Medulla oblongata (tissue), 1 donor: ENCODE measurements around the gene FGF18.
"Not testable (repeated sequence)": the region's sequence is repeated elsewhere in the genome, so short reads cannot be mapped to it uniquely, and the experiment has no call there.

Source experiments
- DNase-seq: peaks from one replicate; pipeline ENCODE4 v3.0.0-alpha.2; 2015; ENCODE audit errors: extremely low spot score

FGF18 gene, protein sequence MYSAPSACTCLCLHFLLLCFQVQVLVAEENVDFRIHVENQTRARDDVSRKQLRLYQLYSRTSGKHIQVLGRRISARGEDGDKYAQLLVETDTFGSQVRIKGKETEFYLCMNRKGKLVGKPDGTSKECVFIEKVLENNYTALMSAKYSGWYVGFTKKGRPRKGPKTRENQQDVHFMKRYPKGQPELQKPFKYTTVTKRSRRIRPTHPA

DNA sequence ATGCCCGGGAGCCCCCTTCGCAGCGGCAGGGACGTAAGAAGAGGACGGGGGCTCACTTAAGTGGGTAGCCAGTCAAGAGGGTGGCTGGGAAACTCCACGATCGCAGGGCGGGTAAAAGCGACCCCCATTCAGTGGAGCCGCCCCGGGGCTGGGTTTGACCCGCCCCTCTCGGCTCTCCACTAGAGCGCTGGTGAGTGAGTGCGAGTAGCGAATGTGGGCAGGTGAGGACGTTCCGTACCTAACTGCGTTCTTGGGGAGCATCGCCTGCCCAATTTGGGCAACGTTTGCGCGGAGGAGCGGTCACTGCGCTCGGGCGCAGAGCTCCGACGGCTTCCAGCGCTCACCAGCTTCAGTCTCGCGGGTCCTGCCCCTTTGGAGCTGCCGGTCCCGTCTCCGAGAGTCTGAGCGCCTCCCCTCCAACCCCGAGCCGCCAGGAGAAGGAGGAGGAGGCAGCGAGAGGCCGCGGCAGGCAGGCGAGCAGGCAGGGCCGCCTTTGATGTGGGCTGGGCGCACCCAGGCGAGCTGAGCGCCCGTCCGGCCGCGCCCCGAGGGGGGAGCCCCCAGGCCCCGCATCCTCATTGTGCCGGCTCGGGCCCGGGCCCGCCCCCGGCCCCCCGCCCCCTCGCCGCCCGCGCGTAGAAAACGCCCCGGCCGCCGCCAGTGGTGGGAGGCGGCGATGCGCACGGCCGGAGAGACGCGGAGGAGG lies at the start of gene FGF18:
FGF18 (plus strand) TSS at position 666 of the 706 bp plus-strand sequence. CDS start 553 bp downstream, outside the sequence.
- DNase-seq: no peak

DNA sequence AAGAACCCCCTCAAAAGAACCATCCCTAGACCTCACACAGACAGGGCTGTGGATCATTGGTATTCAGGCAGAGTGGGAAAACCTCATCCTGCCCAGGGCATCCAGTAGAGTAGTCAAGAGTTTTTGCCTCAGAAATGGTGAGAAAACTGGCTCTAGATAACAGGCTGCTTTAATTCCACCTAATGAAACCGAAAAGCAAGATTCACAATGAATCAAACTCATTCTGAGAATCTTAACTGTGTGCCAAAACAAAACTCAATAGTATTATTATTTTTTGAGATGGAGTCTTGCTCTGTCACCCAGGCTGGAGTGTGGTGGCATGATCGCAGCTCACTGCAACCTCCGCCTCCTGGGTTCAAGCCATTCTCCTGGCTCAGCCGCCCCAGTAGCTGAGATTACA lies 49.5 kb upstream of the FGF18 start:
- DNase-seq: no peak

DNA sequence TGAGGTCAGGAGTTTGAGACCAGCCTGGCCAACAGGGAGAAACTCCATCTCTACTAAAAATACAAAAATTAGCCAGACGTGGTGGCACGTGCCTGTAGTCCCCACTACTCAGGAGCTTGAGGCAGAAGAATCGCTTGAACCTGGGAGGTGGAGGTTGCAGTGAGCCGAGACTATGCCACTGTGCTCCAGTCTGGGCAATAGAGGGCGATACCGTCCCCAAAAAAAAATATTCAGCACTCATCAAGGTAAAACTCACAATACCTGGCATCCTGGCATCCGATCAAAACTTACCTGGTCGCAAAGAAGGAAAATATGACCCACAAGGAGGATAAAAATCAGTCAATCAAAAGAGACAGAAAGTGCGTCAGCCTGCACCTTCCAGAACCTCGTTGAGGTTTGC lies 48.6 kb upstream of the FGF18 start:
- not testable (repeated sequence) for DNase-seq

DNA sequence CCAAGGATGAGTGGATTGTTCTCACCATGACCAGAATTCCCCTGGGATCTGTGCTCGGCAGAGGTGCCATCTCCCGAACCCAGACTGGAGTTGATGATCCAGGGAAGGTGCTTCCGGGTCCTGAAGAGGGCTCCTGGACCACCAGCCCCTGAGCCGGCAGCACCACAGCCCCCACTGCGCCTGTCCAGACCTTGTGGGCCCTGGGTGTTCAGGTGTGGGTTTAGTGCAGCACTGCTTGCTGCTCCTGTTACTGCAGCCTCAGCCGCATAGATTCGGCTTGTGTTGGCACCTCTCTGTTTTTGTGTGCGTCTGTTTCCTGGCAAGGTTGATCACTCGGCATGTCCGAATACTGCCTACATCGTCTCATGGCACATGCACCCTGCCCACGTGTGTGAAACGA lies 48.1 kb upstream of the FGF18 start:
- no peak for DNase-seq

DNA sequence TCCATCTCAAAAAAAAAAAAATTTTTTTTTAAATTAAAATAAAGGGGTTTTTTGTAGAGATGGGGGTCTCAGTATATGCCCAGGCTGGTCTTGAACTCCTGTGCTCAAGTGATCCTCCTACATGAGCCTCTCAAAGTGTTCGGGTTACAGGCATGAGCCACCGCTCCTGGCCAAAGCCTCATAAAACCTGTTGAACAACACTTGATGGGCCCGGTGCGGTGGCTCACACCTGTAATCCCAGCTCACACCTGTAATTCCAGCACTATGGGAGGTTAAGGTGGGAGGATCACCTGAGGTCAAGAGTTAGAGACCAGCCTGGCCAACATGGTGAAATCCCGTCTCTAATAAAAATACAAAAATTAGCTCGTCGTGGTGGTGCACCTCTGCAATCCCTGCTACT lies 39.5 kb upstream of the FGF18 start:
- no peak for DNase-seq

DNA sequence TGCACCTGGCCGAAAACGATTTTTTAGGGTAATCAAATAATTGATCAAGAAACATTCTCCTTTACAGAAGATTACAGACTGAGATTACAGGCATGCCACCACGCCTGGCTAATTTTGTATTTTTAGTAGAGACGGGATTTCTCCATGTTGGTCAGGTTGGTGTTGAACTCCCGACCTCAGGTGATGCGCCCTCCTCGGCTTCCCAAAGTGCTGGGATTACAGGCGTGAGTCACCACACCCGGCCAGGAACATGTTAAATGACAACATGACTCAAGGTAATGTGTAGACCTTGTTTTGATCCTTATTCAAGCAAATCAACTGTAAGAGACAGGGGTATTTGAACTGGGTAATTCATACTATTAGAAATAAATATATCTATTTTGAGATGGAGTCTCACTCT lies 35.0 kb upstream of the FGF18 start:
- DNase-seq: not testable (repeated sequence)

DNA sequence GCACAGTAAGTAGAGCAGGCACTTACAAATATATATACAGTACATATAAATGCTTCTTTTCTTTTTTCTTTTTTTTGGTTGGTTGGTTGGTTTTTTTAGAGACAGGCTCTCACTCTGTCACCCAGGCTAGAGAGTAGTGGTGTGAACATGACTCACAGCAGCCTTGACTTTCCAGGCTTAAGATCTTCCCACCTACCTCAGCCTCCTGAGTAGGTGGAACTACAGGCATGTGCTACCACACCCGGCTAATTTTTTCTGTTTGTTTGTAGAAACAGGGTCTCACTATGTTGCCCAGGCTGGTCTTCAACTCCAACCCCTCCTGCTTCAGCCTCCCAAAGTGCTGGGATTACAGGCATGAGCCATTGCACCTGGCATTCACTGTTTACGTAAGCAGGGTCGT lies 34.4 kb upstream of the FGF18 start:
- DNase-seq: not testable (repeated sequence)

DNA sequence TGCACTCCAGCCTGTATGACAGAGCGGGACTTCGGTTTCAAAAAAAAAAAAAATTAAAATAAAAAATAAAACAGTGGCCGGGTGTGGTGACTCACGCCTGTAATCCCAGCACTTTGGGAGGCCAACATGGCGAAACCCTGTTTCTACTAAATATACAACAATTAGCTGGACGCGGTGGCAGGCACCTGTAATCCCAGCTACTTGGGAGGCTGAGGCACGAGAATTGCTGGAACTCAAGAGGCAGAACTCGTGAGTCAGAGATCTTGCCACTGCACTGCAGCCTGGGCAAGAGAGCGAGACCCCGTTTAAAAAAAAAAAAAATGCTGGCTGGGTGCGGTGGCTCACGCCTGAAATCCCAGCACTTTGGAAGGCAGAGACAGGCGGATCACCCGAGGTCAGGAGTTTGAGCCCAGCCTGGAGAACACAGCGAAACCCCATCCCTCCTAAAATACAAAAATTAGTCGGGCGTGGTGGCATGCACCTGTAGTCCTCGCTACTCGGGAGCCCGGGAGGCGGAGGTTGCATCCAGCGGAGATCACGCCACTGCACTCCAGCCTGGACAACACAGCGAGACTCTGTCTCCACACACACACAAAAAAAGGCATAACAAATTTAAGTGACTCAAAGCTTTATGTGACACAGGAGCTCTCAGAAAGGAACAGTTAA lies 33.3 kb upstream of the FGF18 start:
- DNase-seq: no peak

DNA sequence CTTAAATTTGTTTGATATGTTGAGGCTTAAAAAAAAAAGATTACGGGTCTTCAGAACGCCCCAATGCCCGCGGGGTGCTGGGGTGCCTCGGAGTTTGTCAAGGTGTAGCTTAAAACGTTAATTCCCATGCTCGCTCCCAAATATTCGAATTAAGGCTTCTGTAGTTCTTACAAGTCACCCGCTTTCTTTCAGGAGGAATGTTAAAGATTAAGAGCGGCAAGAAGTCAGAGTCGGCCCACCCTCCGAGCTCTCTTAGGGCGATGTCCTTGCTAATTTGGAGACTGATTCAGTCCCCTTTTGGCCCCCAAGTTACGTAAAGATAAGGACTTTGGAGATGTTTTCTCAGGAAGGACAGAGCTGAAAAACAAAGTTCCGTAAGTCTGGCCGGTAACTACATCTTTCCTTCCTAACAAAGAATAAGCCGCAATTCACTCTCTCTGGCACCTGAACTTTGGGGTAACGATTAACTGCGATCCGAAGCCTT lies 32.5 kb upstream of the FGF18 start:
- no peak for DNase-seq

DNA sequence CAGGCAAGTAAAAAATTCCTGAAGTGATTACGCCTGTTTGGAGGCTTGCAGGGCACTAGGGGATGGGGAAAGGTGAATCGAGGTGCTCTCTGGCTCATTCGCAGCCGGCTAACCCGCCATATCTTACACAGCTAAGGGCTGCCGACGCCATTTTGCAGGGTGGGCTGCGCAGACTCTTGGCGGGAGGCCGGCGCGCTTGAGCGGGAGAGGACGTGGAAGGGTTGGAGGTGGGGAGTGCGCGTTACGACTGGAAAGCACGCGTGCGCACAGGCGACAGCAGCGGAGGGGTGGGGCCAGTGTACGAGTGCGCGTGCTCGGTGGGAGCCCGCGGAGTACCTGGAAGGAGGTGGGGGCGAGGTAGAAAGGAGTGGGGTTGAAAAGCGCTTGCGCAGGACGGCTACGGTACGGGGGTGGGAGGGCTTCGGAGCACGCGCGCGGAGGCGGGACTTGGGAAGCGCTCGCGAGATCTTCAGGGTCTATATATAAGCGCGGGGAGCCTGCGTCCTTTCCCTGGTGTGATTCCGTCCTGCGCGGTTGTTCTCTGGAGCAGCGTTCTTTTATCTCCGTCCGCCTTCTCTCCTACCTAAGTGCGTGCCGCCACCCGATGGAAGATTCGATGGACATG lies 32.0 kb upstream of the FGF18 start, which contains the start of gene NPM1:
NPM1 (plus strand) TSS at position 505 of the 625 bp plus-strand sequence; CDS start at position 605, 100 bp downstream.
- peak; percentile 97 for DNase-seq

DNA sequence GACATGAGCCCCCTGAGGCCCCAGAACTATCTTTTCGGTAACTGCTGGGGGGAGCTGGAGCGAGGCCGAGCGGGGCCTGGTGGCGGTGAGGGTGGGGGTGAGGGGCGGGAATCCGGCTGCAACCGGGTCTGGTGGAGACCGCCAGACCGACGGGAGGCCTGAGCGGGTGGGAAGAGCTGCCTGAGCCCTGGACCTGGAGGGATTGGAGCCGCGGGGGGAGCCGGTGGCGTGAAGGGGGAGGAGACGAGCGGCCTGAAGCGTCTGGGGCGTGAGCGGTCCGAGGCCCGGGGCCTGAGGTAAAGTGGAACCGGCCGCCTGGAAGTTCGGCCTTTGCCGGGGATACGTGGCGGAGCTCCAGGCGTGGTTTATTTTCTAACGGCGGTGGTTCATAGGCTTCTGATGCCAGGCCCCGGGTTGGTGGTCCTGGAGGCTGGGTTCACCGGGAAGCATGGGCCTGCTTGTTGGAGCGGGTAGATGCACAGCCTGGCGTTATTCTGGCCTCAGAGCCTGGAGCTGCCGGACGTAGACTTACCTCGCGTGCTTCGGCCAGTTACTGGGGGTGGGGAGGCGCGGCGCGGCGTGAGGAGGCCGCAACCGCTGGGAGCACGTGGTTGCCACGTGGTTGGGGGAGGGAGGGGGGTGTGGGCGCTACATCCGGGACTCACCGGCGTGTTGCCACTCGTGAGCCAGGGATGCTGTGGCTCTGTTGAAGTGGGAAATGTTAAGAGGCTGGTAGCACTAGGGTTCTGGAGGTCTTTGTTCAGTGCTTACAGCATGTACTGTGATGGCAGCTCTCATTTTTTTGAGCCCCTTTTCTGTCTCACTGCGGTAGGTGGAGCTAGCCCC lies 31.3 kb upstream of the FGF18 start:
- DNase-seq: peak; percentile 82

DNA sequence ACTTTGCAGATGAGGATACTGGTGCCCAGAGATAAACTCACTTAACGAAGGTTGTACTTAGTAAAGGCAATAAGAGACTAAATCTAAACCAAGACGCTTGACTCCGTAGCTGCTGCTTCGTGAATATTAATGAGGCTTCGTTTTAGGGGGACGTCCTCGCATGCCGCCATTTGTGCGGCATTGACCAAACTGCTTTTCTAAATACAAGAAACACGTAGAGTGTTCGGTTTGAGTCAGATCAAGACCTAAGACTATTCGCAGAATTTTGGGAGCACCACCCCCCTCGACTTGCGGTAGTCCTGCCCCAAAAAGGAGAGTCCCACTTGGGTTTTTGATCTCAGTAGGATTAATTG lies 30.7 kb upstream of the FGF18 start:
- no peak for DNase-seq

DNA sequence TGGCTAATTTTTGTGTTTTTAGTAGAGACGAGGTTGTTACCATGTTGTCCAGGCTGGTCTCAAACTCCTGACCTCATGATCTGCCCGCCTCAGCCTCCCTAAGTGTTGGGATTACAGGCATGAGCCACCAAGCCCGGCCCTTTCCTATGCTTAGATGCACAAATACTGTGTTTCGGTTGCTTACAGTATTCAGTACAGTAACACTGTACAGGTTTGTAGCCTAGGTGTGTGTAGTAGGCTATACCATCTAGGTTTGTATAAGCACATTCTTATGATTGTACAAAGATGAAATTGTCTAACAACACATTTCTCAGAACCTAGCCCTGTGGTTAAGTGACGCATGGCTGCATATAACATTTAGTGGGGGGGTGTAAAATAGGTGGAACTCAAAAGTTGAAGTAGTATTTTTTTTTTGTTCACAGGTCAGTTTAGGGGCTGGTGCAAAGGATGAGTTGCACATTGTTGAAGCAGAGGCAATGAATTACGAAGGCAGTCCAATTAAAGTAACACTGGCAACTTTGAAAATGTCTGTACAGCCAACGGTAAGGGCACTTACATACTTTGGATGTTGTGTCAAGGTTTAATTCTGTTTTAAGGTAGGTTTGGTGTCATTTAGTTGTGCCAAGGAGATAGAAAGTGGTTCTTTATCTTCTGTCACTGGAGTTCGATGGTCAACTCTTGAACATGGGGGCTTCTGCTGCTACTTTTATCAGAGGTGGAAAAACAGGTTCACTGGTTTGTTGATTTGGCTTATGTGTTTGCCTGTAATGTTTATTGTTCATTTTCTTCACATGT lies 28.4 kb upstream of the FGF18 start:
- no peak for DNase-seq

DNA sequence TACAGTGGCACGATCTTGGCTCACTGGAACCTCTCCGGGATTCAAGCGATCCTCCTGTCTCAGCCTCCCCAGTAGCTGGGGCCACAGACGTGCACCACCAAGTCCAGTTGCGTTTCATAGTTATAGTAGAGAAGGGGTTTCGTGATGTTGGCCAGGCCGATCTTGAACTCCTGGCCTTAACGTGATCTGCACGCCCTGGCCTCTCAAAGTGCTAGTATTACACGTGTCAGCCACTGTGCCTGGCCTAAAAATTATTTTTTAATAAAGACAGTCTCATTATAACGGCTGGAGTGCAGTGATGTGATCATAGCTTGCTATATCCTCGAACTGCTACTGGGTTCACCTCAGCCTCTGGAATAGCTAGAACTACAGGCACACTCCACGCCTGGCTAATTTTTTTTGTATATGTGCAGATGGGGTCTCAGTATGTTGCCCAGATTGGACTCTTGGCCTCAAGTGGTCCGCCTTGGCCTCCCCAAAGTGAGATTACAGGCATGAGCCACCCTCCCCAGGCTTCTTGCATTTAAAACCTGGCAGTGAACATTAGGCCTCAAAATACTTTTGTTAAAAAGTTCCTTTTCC lies 27.4 kb upstream of the FGF18 start:
- no peak for DNase-seq

DNA sequence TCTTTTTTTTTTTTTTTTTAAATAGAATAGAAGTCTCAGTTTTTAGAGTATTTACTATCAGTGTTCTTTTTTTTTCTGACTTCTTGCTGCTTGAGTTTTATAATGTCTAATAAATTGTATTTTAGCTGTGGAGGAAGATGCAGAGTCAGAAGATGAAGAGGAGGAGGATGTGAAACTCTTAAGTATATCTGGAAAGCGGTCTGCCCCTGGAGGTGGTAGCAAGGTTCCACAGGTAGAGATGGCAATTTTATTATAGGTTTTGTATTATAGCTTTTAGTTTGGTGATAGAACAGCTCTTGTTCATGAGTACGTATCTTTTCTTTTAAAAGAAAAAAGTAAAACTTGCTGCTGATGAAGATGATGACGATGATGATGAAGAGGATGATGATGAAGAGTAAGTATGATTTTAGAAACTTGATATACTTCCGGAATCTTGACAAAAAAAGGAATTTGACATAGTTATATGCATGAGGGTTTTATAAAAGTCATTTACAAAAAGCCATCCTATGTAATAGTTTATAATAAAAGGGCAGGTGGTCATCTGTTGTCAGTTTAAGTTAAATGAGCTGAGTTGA lies 26.8 kb upstream of the FGF18 start:
- DNase-seq: no peak

DNA sequence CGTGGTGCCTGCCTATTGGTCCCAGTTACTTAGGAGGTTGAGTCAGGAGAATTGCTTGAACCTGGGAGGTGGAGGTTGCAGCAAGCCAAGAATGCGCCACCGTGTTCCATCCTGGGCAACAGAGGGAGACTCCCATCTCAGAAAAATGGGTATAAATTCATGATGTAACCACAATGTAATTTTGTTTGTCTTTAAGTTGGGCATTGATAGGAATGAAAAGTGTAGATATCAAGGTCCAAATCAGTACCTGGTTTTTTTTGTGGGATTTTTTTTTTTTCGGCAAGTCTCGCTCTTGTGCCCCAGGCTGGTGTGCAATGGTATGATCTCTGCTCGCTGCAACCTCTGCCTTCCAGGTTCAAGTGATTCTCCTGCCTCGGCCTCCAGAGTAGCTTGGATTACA lies 24.4 kb upstream of the FGF18 start:
- DNase-seq: no peak

DNA sequence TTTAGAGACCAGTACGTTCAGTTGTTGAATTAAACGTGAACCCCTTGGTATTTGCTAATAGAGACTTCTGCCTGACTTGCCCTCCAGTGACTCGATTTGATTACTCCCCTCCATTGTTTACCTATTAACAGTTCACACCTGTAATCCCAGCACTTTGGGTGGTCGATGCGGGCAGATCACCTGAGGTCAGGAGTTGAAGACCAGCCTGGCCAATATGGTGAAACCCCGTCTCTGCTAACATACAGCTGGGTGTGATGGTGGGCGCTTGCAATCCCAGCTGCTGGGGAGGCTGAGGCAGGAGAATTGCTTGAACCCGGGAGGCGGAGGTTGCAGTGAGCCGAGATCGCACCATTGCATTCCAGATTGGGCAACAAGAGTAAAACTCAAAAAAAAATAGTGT lies 22.9 kb upstream of the FGF18 start:
- DNase-seq: not testable (repeated sequence)

DNA sequence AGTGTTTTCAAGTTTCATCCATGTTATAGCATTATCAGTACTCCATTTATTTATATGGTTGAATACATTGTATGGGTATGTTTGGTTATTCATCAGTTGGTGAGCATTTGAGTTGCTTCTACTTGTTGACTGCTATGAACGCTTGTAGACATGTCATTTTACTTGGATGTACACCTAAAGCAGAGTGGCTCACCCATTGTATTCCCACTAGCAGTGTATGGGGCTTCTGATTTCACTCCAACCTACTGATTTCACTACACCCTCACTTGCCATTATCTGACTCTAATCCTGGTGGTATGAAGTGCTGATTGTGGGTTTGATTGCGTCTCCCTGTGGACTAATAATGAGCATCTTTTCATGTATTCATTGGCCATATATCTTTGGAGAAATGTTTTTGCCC lies 22.3 kb upstream of the FGF18 start:
- DNase-seq: no peak

DNA sequence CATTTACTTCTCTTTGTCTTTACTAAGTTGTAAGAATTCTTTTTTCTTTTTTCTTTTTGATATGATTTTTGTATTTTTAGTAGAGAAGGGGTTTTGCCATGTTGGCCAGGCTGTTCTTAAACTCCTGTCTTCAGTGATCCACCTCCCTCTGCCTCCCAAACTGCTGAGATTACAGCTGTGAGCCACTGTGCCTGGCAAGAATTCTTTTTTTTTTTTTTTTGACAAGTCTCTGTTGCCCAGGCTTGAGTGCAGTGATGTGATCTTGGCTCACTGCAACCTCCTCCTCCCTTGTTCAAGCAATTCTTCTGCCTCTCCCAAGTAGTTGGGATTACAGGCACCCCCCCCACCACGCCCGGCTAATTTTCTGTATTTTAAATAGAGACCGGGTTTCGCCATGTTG lies 21.8 kb upstream of the FGF18 start:
- DNase-seq: no peak

DNA sequence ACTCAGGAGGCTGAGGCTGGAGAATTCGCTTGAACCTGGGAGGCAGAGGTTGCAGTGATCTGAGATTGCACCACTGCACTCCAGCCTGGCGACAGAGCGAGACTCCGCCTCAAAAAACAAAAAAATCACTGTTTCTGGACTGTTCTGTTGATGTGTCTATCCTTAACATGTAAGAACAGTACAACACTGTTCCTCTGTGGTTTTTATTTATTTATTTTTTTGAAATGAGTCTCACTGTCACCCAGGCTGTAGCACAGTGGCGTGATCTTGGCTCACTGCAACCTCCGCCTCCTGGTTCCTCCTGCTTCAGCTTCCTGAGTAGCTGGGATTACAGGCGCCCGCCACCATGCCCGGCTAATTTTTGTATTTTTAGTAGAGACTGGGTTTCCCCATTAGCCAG lies 20.8 kb upstream of the FGF18 start:
- not testable (repeated sequence) for DNase-seq
